DOHH2 (cell line): ENCODE data around the gene TNFRSF25.
A peak's percentile ranks its signal among the peaks of the same experiment; 100 is the strongest.
"Not testable (repeated sequence)": the region's sequence is repeated elsewhere in the genome, so short reads cannot be mapped to it uniquely, and the experiment has no call there.

Experiments
- EZH2phosphoT487 ChIP-seq: fragments of 200-600 bp; sonication (generic); IDR thresholded peaks from 2 replicates; pipeline ENCODE4 v1.6.1; 2017; ENCODE audit warnings: borderline replicate concordance, mild to moderate bottlenecking, antibody characterized with exemption, low read length, moderate library complexity, mixed read lengths
- TF ChIP-seq, protein P1 (sequence below): fragments of 200-600 bp; sonication (generic); IDR thresholded peaks from one replicate; pipeline ENCODE4 v1.5.1; 2014; ENCODE audit warnings: antibody characterized with exemption, mild to moderate bottlenecking, low read depth, low read length; ENCODE audit not compliant: poor library complexity, severe bottlenecking

- TF ChIP-seq, protein P1, sequence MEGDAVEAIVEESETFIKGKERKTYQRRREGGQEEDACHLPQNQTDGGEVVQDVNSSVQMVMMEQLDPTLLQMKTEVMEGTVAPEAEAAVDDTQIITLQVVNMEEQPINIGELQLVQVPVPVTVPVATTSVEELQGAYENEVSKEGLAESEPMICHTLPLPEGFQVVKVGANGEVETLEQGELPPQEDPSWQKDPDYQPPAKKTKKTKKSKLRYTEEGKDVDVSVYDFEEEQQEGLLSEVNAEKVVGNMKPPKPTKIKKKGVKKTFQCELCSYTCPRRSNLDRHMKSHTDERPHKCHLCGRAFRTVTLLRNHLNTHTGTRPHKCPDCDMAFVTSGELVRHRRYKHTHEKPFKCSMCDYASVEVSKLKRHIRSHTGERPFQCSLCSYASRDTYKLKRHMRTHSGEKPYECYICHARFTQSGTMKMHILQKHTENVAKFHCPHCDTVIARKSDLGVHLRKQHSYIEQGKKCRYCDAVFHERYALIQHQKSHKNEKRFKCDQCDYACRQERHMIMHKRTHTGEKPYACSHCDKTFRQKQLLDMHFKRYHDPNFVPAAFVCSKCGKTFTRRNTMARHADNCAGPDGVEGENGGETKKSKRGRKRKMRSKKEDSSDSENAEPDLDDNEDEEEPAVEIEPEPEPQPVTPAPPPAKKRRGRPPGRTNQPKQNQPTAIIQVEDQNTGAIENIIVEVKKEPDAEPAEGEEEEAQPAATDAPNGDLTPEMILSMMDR: peak; percentile 23
- not testable (repeated sequence) for TF ChIP-seq EZH2phosphoT487
These were observed 28.8 kb downstream of the TNFRSF25 start for GRCh38 chr1:6437012-6437700.
